ENCODE measurements around the gene B3GAT1.

- TF ChIP-seq POLR2A (IDR thresholded peaks at IDR 0.05) (no peak), CTCF (IDR thresholded peaks at IDR 0.05) (no peak)
Observed at GRCh38 chr11:134425413-134425812, 13.4 kb upstream of the B3GAT1 start.
